HepG2 (cell line): ENCODE data around the gene SUSD2. TPM values are rescaled to one million over a fixed set of nuclear protein-coding genes. Genes with fewer than 3 reads are reported as not detected.

Experiments used
- HDAC2 ChIP-seq: sonication (generic); formaldehyde crosslinking; IDR thresholded peaks from 2 replicates; pipeline ENCODE4 v1.4.0; 2020; ENCODE audit warnings: missing genetic modification reagents
- KDM1A ChIP-seq: IDR thresholded peaks from 2 replicates; pipeline ENCODE4 v1.6.1; 2016; ENCODE audit warnings: missing compliant biosample characterization
- MEIS2 ChIP-seq: sonication (generic); formaldehyde crosslinking; IDR thresholded peaks from 2 replicates; pipeline ENCODE4 v1.9.0; 2021; ENCODE audit warnings: mild to moderate bottlenecking, missing genetic modification reagents
- NCOA2 ChIP-seq: sonication (generic); formaldehyde crosslinking; IDR thresholded peaks from 2 replicates; pipeline ENCODE4 v1.8.0; 2022; ENCODE audit warnings: inconsistent platforms
- PHF21A ChIP-seq: sonication (generic); formaldehyde crosslinking; IDR thresholded peaks from 2 replicates; pipeline ENCODE4 v1.5.0; 2020; ENCODE audit warnings: mild to moderate bottlenecking, missing genetic modification reagents
- RCOR2 ChIP-seq: IDR thresholded peaks from 2 replicates; pipeline ENCODE4 v1.6.1; 2016; ENCODE audit warnings: missing biosample characterization, missing genetic modification reagents
- SNAPC2 ChIP-seq: sonication (generic); formaldehyde crosslinking; IDR thresholded peaks from 2 replicates; pipeline ENCODE4 v1.8.1; 2022; ENCODE audit warnings: mild to moderate bottlenecking, missing genetic modification reagents
- YY1 ChIP-seq: IDR thresholded peaks from 2 replicates; pipeline ENCODE4 v1.6.1; 2011; ENCODE audit warnings: low read length, low read depth, moderate library complexity, mild to moderate bottlenecking; ENCODE audit not compliant: insufficient read depth, insufficient replicate concordance
- ZC3H4 ChIP-seq: sonication (generic); formaldehyde crosslinking; IDR thresholded peaks from 2 replicates; pipeline ENCODE4 v1.4.0; 2020; ENCODE audit warnings: missing genetic modification reagents, borderline replicate concordance
- ZGPAT ChIP-seq: IDR thresholded peaks from 2 replicates; pipeline ENCODE4 v1.6.1; 2016; ENCODE audit warnings: mild to moderate bottlenecking
- ZMYM2 ChIP-seq: sonication (generic); formaldehyde crosslinking; IDR thresholded peaks from 2 replicates; pipeline ENCODE4 v1.8.0; 2022; ENCODE audit warnings: mild to moderate bottlenecking, missing genetic modification reagents
- ZMYM4 ChIP-seq: sonication (generic); formaldehyde crosslinking; IDR thresholded peaks from 2 replicates; pipeline ENCODE4 v1.8.1; 2023; ENCODE audit warnings: mild to moderate bottlenecking, missing genetic modification reagents
- ZNF263 ChIP-seq: sonication (generic); formaldehyde crosslinking; IDR thresholded peaks from 2 replicates; pipeline ENCODE4 v1.4.0; 2020; ENCODE audit warnings: missing genetic modification reagents
- ZNF615 ChIP-seq: sonication (generic); formaldehyde crosslinking; IDR thresholded peaks from 2 replicates; pipeline ENCODE4 v1.5.0; 2020; ENCODE audit warnings: mild to moderate bottlenecking, missing genetic modification reagents, borderline replicate concordance
- ZNF616 ChIP-seq: sonication (generic); formaldehyde crosslinking; IDR thresholded peaks from 2 replicates; pipeline ENCODE4 v1.5.0; 2020; ENCODE audit warnings: low read depth, mild to moderate bottlenecking, missing genetic modification reagents
- ZNF674 ChIP-seq: sonication (generic); formaldehyde crosslinking; IDR thresholded peaks from 2 replicates; pipeline ENCODE4 v1.5.0; 2020; ENCODE audit warnings: low read depth, mild to moderate bottlenecking, missing genetic modification reagents
- ZSCAN25 ChIP-seq: sonication (generic); formaldehyde crosslinking; IDR thresholded peaks from 2 replicates; pipeline ENCODE4 v1.8.0; 2022; ENCODE audit warnings: mild to moderate bottlenecking, missing genetic modification reagents
- polyA plus RNA-seq, 8 experiments: library from polyadenylated mRNA; depleted of rRNA in 3 of 8; stranded (reverse) in 7 of 8; unstranded in 1 of 8; fragments of >200 nt; fragmentation: Illumina TruSeq in 4 of 8; extraction: Trizol in 4 of 8; gene quantifications; 2 replicates each; pipeline versions ENCODE4 v1.2.1 to v1.2.3, GENCODE V29; 2011 to 2016; ENCODE audit warnings: low read depth in 4 of 8, missing spikeins in 1 of 8, mixed read lengths in 1 of 8; ENCODE audit not compliant: insufficient read depth in 1 of 8
- total RNA-seq, 5 experiments: library from RNA; depleted of rRNA; stranded (reverse); fragments of >200 nt; fragmentation: Illumina TruSeq; extraction: Trizol; gene quantifications; 2 replicates each; pipeline ENCODE4 v1.2.3, GENCODE V29; 2016; ENCODE audit warnings: low read depth in 1 of 5
- TF ChIP-seq, protein P1 (sequence below): IDR thresholded peaks from 2 replicates; pipeline ENCODE4 v1.6.1; 2012; ENCODE audit warnings: low read depth, low read length, improper control_type of control experiment
- TF ChIP-seq, protein P2 (sequence below): sonication (generic); formaldehyde crosslinking; conservative IDR thresholded peaks from 2 replicates; pipeline ENCODE4 v1.4.0; 2020; ENCODE audit warnings: missing genetic modification reagents
- TF ChIP-seq, protein P3 (sequence below): sonication (generic); formaldehyde crosslinking; IDR thresholded peaks from 2 replicates; pipeline ENCODE4 v1.8.1; 2023; ENCODE audit warnings: missing genetic modification reagents, inconsistent platforms, borderline replicate concordance
- TF ChIP-seq, protein P4 (sequence below): sonication (generic); formaldehyde crosslinking; IDR thresholded peaks from 2 replicates; pipeline ENCODE4 v1.9.0; 2022; ENCODE audit warnings: low read depth, missing genetic modification reagents

SUSD2 gene
- total and polyA plus RNA-seq, 2 of the 13 experiments (the other 11 are each of a cell fraction or from before 2014, with no cell fraction given), result 2.1 to 11.0 TPM

- TF ChIP-seq, protein P1, sequence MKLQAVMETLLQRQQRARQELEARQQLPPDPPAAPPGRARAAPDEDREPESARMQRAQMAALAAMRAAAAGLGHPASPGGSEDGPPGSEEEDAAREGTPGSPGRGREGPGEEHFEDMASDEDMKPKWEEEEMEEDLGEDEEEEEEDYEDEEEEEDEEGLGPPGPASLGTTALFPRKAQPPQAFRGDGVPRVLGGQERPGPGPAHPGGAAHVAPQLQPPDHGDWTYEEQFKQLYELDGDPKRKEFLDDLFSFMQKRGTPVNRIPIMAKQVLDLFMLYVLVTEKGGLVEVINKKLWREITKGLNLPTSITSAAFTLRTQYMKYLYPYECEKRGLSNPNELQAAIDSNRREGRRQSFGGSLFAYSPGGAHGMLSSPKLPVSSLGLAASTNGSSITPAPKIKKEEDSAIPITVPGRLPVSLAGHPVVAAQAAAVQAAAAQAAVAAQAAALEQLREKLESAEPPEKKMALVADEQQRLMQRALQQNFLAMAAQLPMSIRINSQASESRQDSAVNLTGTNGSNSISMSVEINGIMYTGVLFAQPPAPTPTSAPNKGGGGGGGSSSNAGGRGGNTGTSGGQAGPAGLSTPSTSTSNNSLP, result peak; percentile 76
- TF ChIP-seq PHF21A (CRISPR knock-in tag), result peak; percentile 47; the same call in 1 of the 2 replicates
- TF ChIP-seq YY1, result no peak
- TF ChIP-seq ZGPAT, result peak; percentile 78
- TF ChIP-seq KDM1A (CRISPR knock-in tag), result no peak
- TF ChIP-seq ZMYM4 (CRISPR knock-in tag), result no peak
- TF ChIP-seq ZNF674 (CRISPR knock-in tag), result no peak
- no peak for TF ChIP-seq MEIS2 (CRISPR knock-in tag)
- no peak for TF ChIP-seq ZSCAN25 (CRISPR knock-in tag)
- TF ChIP-seq, protein P2, sequence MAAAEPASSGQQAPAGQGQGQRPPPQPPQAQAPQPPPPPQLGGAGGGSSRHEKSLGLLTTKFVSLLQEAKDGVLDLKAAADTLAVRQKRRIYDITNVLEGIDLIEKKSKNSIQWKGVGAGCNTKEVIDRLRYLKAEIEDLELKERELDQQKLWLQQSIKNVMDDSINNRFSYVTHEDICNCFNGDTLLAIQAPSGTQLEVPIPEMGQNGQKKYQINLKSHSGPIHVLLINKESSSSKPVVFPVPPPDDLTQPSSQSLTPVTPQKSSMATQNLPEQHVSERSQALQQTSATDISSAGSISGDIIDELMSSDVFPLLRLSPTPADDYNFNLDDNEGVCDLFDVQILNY (CRISPR knock-in tag), result no peak
- TF ChIP-seq, protein P3, sequence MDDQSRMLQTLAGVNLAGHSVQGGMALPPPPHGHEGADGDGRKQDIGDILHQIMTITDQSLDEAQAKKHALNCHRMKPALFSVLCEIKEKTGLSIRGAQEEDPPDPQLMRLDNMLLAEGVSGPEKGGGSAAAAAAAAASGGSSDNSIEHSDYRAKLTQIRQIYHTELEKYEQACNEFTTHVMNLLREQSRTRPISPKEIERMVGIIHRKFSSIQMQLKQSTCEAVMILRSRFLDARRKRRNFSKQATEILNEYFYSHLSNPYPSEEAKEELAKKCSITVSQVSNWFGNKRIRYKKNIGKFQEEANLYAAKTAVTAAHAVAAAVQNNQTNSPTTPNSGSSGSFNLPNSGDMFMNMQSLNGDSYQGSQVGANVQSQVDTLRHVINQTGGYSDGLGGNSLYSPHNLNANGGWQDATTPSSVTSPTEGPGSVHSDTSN (CRISPR knock-in tag), result no peak
- peak; percentile 85 for TF ChIP-seq NCOA2
- TF ChIP-seq RCOR2 (CRISPR knock-in tag), result peak; percentile 62; the same call in 1 of the 2 replicates
- TF ChIP-seq ZNF616 (CRISPR knock-in tag), result no peak
- no peak for TF ChIP-seq ZNF263 (CRISPR knock-in tag)
- TF ChIP-seq, protein P4, sequence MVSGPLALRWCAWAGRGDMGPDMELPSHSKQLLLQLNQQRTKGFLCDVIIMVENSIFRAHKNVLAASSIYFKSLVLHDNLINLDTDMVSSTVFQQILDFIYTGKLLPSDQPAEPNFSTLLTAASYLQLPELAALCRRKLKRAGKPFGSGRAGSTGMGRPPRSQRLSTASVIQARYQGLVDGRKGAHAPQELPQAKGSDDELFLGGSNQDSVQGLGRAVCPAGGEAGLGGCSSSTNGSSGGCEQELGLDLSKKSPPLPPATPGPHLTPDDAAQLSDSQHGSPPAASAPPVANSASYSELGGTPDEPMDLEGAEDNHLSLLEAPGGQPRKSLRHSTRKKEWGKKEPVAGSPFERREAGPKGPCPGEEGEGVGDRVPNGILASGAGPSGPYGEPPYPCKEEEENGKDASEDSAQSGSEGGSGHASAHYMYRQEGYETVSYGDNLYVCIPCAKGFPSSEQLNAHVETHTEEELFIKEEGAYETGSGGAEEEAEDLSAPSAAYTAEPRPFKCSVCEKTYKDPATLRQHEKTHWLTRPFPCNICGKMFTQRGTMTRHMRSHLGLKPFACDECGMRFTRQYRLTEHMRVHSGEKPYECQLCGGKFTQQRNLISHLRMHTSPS (CRISPR knock-in tag), result no peak
- TF ChIP-seq ZMYM2 (CRISPR knock-in tag), result peak; percentile 30; the same call in 1 of the 2 replicates
- TF ChIP-seq HDAC2 (CRISPR knock-in tag), result peak; percentile 68; the same call in 1 of the 2 replicates
- no peak for TF ChIP-seq ZC3H4 (CRISPR knock-in tag)
- no peak for TF ChIP-seq SNAPC2 (CRISPR knock-in tag)
- no peak for TF ChIP-seq ZNF615 (CRISPR knock-in tag)
These were observed 26.9 kb downstream of the SUSD2 start (continued) for GRCh38 chr22:24208012-24208749.
